Endodermal cell (in vitro differentiated cells): Measurements from ENCODE around the gene MTFR1L. TPM values are rescaled to one million over a fixed set of nuclear protein-coding genes. Genes with fewer than 3 reads are reported as not detected.

Experiments
- DNase-seq: peaks from one replicate; pipeline ENCODE4 v3.0.0-alpha.2; 2017
- H3K27ac ChIP-seq: 2 replicates; pipeline ENCODE4 v1.5.1; 2013; ENCODE audit warnings: mild to moderate bottlenecking, low read depth, low read length, moderate library complexity
- H3K27me3 ChIP-seq: 2 replicates; pipeline ENCODE4 v1.6.1; 2013; ENCODE audit warnings: mild to moderate bottlenecking, low read length, moderate library complexity; ENCODE audit not compliant: insufficient read depth, control insufficient read depth, poor library complexity, severe bottlenecking
- H3K36me3 ChIP-seq: 2 replicates; pipeline ENCODE4 v1.7.0; 2013; ENCODE audit warnings: mild to moderate bottlenecking, low read length, moderate library complexity; ENCODE audit not compliant: control insufficient read depth, insufficient read depth
- H3K4me1 ChIP-seq: one replicate; pipeline ENCODE4 v1.7.0; 2013; ENCODE audit warnings: low read length; ENCODE audit not compliant: control insufficient read depth, insufficient read depth
- H3K4me3 ChIP-seq: 2 replicates; pipeline ENCODE4 v1.5.1; 2013; ENCODE audit warnings: mild to moderate bottlenecking, low read length, moderate library complexity
- H3K9ac ChIP-seq: 2 replicates; pipeline ENCODE4 v1.6.1; 2013; ENCODE audit warnings: mild to moderate bottlenecking, low read length, moderate library complexity; ENCODE audit not compliant: poor library complexity, severe bottlenecking; ENCODE audit errors: extremely low read depth
- H3K9me3 ChIP-seq: 2 replicates; pipeline ENCODE4 v1.6.1; 2013; ENCODE audit warnings: mild to moderate bottlenecking, low read length, moderate library complexity; ENCODE audit not compliant: control insufficient read depth
- H3K27ac Mint-ChIP-seq: 2 replicates; pipeline ENCODE4 v1.8.0; 2020; ENCODE audit warnings: mixed read lengths
- H3K27me3 Mint-ChIP-seq: 2 replicates; pipeline ENCODE4 v1.8.0; 2021; ENCODE audit warnings: mild to moderate bottlenecking, mixed read lengths; ENCODE audit not compliant: insufficient read depth
- H3K36me3 Mint-ChIP-seq: 2 replicates; pipeline ENCODE4 v1.8.0; 2020; ENCODE audit warnings: low read depth, mixed read lengths
- H3K4me1 Mint-ChIP-seq: 2 replicates; pipeline ENCODE4 v1.8.0; 2020; ENCODE audit warnings: mixed read lengths
- H3K4me3 Mint-ChIP-seq: 2 replicates; pipeline ENCODE4 v1.8.0; 2020; ENCODE audit warnings: mild to moderate bottlenecking, moderate library complexity, mixed read lengths
- H3K9me3 Mint-ChIP-seq: 2 replicates; pipeline ENCODE4 v1.8.0; 2020; ENCODE audit warnings: mild to moderate bottlenecking, mixed read lengths
- CTCF ChIP-seq: fragments of 200-600 bp; sonication (generic); conservative IDR thresholded peaks from 2 replicates; pipeline ENCODE4 v1.5.0; 2021; ENCODE audit warnings: antibody characterized with exemption, mild to moderate bottlenecking
- WGBS, 2 experiments: methylation state at CpG; one replicate each; pipeline versions ENCODE4 v1.1.5 to v1.1.7; 2013; ENCODE audit warnings: missing lambda C conversion rate in 2 of 2, mixed read lengths in 1 of 2; ENCODE audit not compliant: insufficient coverage in 1 of 2, insufficient read length in 1 of 2; 5-methylcytosine and 5-hydroxymethylcytosine counted together
- total RNA-seq, 2 donors: library from RNA; stranded (reverse); fragmentation: NEBNext Ultra II Directional in 1 of 2; extraction: Animal tissue kit (Norgen Biotek cat#: 25700) in 1 of 2; gene quantifications; 2 replicates in 1 of 2; 3 replicates in 1 of 2; pipeline ENCODE4 v1.2.1, GENCODE V29; 2021

Gene MTFR1L
- total RNA-seq, 2 donors from 2014 or later, result 31.6 to 36.2 TPM

- no peak overlapping the region for H3K4me3 Mint-ChIP-seq
- no peak for TF ChIP-seq CTCF
- H3K27ac Mint-ChIP-seq, result no peak overlapping the region
- H3K9me3 Mint-ChIP-seq, result no peaks in the 10 kb centered on the region
- H3K4me1 ChIP-seq, result no peaks in the 10 kb centered on the region
- no peaks in the 10 kb centered on the region for H3K9me3 ChIP-seq
- H3K4me3 ChIP-seq, result no peak overlapping the region
- no peak overlapping the region for H3K27ac ChIP-seq
- H3K36me3 ChIP-seq, result no peaks in the 10 kb centered on the region
- no peaks in the 10 kb centered on the region for H3K36me3 Mint-ChIP-seq
- no peak overlapping the region for H3K9ac ChIP-seq
- H3K27me3 Mint-ChIP-seq, result peaks cover 23% of the 10 kb centered on the region
- H3K27me3 ChIP-seq, result no peaks in the 10 kb centered on the region
- DNase-seq, result no peak
- WGBS, 2 experiments, result 83 to 86% methylated on average over 2 of the region's 2 CpGs
- peaks cover 9% of the 10 kb centered on the region for H3K4me1 Mint-ChIP-seq
These were observed 59.9 kb downstream of the MTFR1L start for GRCh38 chr1:25879675-25880074.

GRCh38 chr1:25880518-25880917 lies 60.8 kb downstream of the MTFR1L start:
- Histone ChIP-seq H3K36me3 (no peaks in the 10 kb centered on the region), H3K9ac (no peak overlapping the region), H3K27me3 (no peaks in the 10 kb centered on the region), H3K4me3 (no peak overlapping the region), H3K27ac (no peak overlapping the region), H3K4me1 (no peaks in the 10 kb centered on the region), H3K9me3 (no peaks in the 10 kb centered on the region)
- peaks cover 28% of the 10 kb centered on the region for H3K27me3 Mint-ChIP-seq
- H3K4me1 Mint-ChIP-seq, result peaks cover 9% of the 10 kb centered on the region
- H3K36me3 Mint-ChIP-seq, result no peaks in the 10 kb centered on the region
- TF ChIP-seq CTCF, result no peak
- no peak for DNase-seq
- no peak overlapping the region for H3K4me3 Mint-ChIP-seq
- no peak overlapping the region for H3K27ac Mint-ChIP-seq
- H3K9me3 Mint-ChIP-seq, result no peaks in the 10 kb centered on the region
- 90 to 93% methylated on average over 4 to 5 of the region's 5 CpGs for WGBS, 2 experiments

- H3K27ac ChIP-seq, result no peak overlapping the region
- no peaks in the 10 kb centered on the region for H3K9me3 Mint-ChIP-seq
- no peak overlapping the region for H3K4me3 ChIP-seq
- H3K36me3 ChIP-seq, result no peaks in the 10 kb centered on the region
- H3K27me3 Mint-ChIP-seq, result peaks cover 32% of the 10 kb centered on the region
- H3K27me3 ChIP-seq, result no peaks in the 10 kb centered on the region
- H3K4me1 ChIP-seq, result no peaks in the 10 kb centered on the region
- 93 to 99% methylated on average over 10 to 11 of the region's 11 CpGs for WGBS, 2 experiments
- no peak overlapping the region for H3K9ac ChIP-seq
- H3K4me3 Mint-ChIP-seq, result no peak overlapping the region
- H3K4me1 Mint-ChIP-seq, result peaks cover 10% of the 10 kb centered on the region
- H3K36me3 Mint-ChIP-seq, result no peaks in the 10 kb centered on the region
- no peak for TF ChIP-seq CTCF
- DNase-seq, result no peak
- H3K27ac Mint-ChIP-seq, result no peak overlapping the region
- no peaks in the 10 kb centered on the region for H3K9me3 ChIP-seq
These were observed 61.5 kb downstream of the MTFR1L start for GRCh38 chr1:25881266-25881665.

Other genes with a start within 250 kb of the MTFR1L start
- 1 to 10 TPM; 2.2 to 4.3 TPM for gene MAN1C1, start 203.2 kb upstream of the MTFR1L start, total RNA-seq
- 10 to 100 TPM; 91.2 to 93.3 TPM for gene SELENON, start 19.8 kb upstream of the MTFR1L start, total RNA-seq
- gene AUNIP, start 39.5 kb downstream of the MTFR1L start, total RNA-seq, result 10 to 100 TPM; 14.3 to 19.5 TPM
- 10 to 100 TPM; 11.7 to 15.0 TPM for gene PAQR7, start 55.8 kb downstream of the MTFR1L start, total RNA-seq
- 100 to 1,000 TPM; 543 to 585 TPM for gene STMN1, start 86.5 kb downstream of the MTFR1L start, total RNA-seq
- gene PAFAH2, start 178.1 kb downstream of the MTFR1L start, total RNA-seq, result 10 to 100 TPM; 11.6 to 13.3 TPM
- gene EXTL1, start 201.8 kb downstream of the MTFR1L start, total RNA-seq, result 1 to 10 TPM; 3.3 to 3.7 TPM
- not detected for gene SLC30A2, start 226.2 kb downstream of the MTFR1L start, total RNA-seq
- not detected for gene TRIM63, start 247.7 kb downstream of the MTFR1L start, total RNA-seq